Endothelial cell of umbilical vein (primary cell): ENCODE results near the gene EDARADD. TPM values are rescaled to one million over a fixed set of nuclear protein-coding genes. Genes with fewer than 3 reads are reported as not detected.

Source experiments
- BruUV-seq: library from RNA; stranded (reverse); fragments of 400-500 nt; replicated peaks from 2 replicates; lab custom pipeline; 2021; lab: Mats Ljungman, UMichigan
- CTCF ChIA-PET: fragments of 300-600, 350-600 bp; sonication (Branson Sonifier 250); formaldehyde crosslinking; loops from one replicate; lab custom pipeline; 2021; ENCODE audit warnings: antibody characterized with exemption, inconsistent platforms; lab: Charles Lee
- POLR2A ChIA-PET: fragments of 300-600, 350-600 bp; sonication (Branson Sonifier 250); formaldehyde crosslinking; loops from one replicate; lab custom pipeline; 2021; ENCODE audit warnings: antibody characterized with exemption, inconsistent platforms; lab: Charles Lee
- DNase-seq: peaks from one replicate; pipeline ENCODE4 v3.0.0-alpha.2; 2011; ENCODE audit warnings: low read depth, low spot score
- FAIRE-seq: peaks from 2 replicates; lab custom pipeline; 2011; peaks lifted over from hg19 to GRCh38; lab: Jason Lieb, UNC
- H2AFZ ChIP-seq: 2 replicates; pipeline ENCODE4 v1.6.0; 2012; ENCODE audit warnings: low read depth, low read length, control low read depth, inconsistent platforms
- H3K27ac ChIP-seq: 2 replicates; pipeline ENCODE4 v1.5.1; 2011; ENCODE audit warnings: low read depth, mild to moderate bottlenecking, control low read depth, low read length, moderate library complexity; ENCODE audit not compliant: insufficient read depth
- H3K27me3 ChIP-seq, 2 experiments: 2 replicates each; pipeline versions ENCODE4 v1.6.0 to v1.6.1; 2011; ENCODE audit warnings: low read length in 2 of 2, mixed read lengths in 1 of 2; ENCODE audit not compliant: control insufficient read depth in 2 of 2, insufficient read depth in 2 of 2
- H3K36me3 ChIP-seq, 2 experiments: 2 replicates in 1 of 2; 3 replicates in 1 of 2; pipeline ENCODE4 v1.5.1; 2011; ENCODE audit warnings: low read length in 2 of 2, mild to moderate bottlenecking in 1 of 2, moderate library complexity in 1 of 2; ENCODE audit not compliant: control insufficient read depth in 2 of 2, insufficient read depth in 2 of 2; ENCODE audit errors: extremely low read depth in 1 of 2
- H3K4me1 ChIP-seq: 3 replicates; pipeline ENCODE4 v1.5.1; 2011; ENCODE audit warnings: mild to moderate bottlenecking, low read length; ENCODE audit not compliant: control insufficient read depth, insufficient read depth; ENCODE audit errors: extremely low read depth
- H3K4me2 ChIP-seq: 2 replicates; pipeline ENCODE4 v1.6.1; 2011; ENCODE audit warnings: low read length, control low read depth, mixed read lengths; ENCODE audit not compliant: insufficient read depth
- H3K4me3 ChIP-seq, 3 experiments: fragments of 200-600 bp in 1 of 3; sonication (generic), shearing (Covaris generic) in 1 of 3; replicated peaks in 1 of 3; 2 replicates each; pipeline ENCODE4 v1.5.1; 2011 to 2016; ENCODE audit warnings: control low read depth in 3 of 3, low read length in 3 of 3, mild to moderate bottlenecking in 2 of 3, inconsistent platforms in 1 of 3, low read depth in 1 of 3, moderate library complexity in 1 of 3; ENCODE audit not compliant: insufficient read depth in 1 of 3
- H3K79me2 ChIP-seq: 2 replicates; pipeline ENCODE4 v1.6.0; 2012; ENCODE audit warnings: low read length, inconsistent platforms; ENCODE audit not compliant: control insufficient read depth, insufficient read depth
- H3K9ac ChIP-seq: replicated peaks from 2 replicates; pipeline ENCODE3; 2011; ENCODE audit warnings: low read length, control low read depth; ENCODE audit not compliant: insufficient read depth; ENCODE audit errors: extremely low read depth
- H3K9me1 ChIP-seq: replicated peaks from 3 replicates; pipeline ENCODE4 v1.6.0; 2011; ENCODE audit warnings: mild to moderate bottlenecking, low read length; ENCODE audit not compliant: control insufficient read depth, insufficient read depth; ENCODE audit errors: extremely low read depth
- H3K9me3 ChIP-seq: replicated peaks from 2 replicates; pipeline ENCODE4 v1.5.1; 2012; ENCODE audit warnings: low read length, inconsistent platforms; ENCODE audit not compliant: control insufficient read depth, insufficient read depth
- H4K20me1 ChIP-seq: replicated peaks from 2 replicates; pipeline ENCODE3; 2011; ENCODE audit warnings: mild to moderate bottlenecking, low read length; ENCODE audit not compliant: control insufficient read depth, insufficient read depth; ENCODE audit errors: extremely low read depth
- EZH2 ChIP-seq: IDR thresholded peaks from 2 replicates; pipeline ENCODE4 v1.6.1; 2012; ENCODE audit warnings: borderline replicate concordance, low read depth, mild to moderate bottlenecking, moderate library complexity, low read length, inconsistent platforms; ENCODE audit not compliant: severe bottlenecking
- FOS ChIP-seq: IDR thresholded peaks from 2 replicates; pipeline ENCODE4 v1.6.1; 2011; ENCODE audit warnings: mild to moderate bottlenecking, low read length, moderate library complexity, borderline replicate concordance; ENCODE audit not compliant: insufficient read depth
- GATA2 ChIP-seq: IDR thresholded peaks from 2 replicates; pipeline ENCODE4 v1.7.0; 2011; ENCODE audit warnings: low read depth, mild to moderate bottlenecking, moderate library complexity, mixed read lengths, low read length; ENCODE audit not compliant: insufficient read length, insufficient read depth
- JUN ChIP-seq: IDR thresholded peaks from 2 replicates; pipeline ENCODE4 v1.6.1; 2011; ENCODE audit warnings: borderline replicate concordance, low read depth; ENCODE audit not compliant: insufficient read length, insufficient read depth
- MYC ChIP-seq: IDR thresholded peaks from one replicate; pipeline ENCODE4 v1.6.1; 2011; ENCODE audit warnings: mild to moderate bottlenecking, low read depth, low read length
- POLR2A ChIP-seq: IDR thresholded peaks from 2 replicates; pipeline ENCODE4 v1.6.1; 2012; ENCODE audit warnings: low read depth, mild to moderate bottlenecking, control low read depth, low read length
- POLR2AphosphoS5 ChIP-seq: IDR thresholded peaks from 2 replicates; pipeline ENCODE4 v1.6.1; 2012; ENCODE audit warnings: low read depth, mild to moderate bottlenecking, control low read depth, low read length, moderate library complexity; ENCODE audit not compliant: insufficient read depth
- dilution Hi-C: fragments of 300-500 bp; cut with MboI; formaldehyde crosslinking; loops from one replicate; pipeline ENCODE4 v1.15.0; 2019; ENCODE audit warnings: low sequenced_read_pairs; ENCODE audit not compliant: extremely low pct_ligation_motif_present
- intact Hi-C: fragments of 100-400 bp; cut with micrococcal nuclease; formaldehyde crosslinking; loops from one replicate; pipeline ENCODE4 v1.10.0; 2022
- polyA plus RNA-seq, 4 experiments: library from polyadenylated mRNA; depleted of rRNA in 3 of 4; stranded (reverse) in 3 of 4; unstranded in 1 of 4; fragments of >200 nt; gene quantifications; 2 replicates each; pipeline versions ENCODE4 v1.2.1 to v1.2.3, GENCODE V29; 2011 to 2012; ENCODE audit warnings: missing spikeins in 1 of 4
- total RNA-seq: library from RNA; stranded (reverse); gene quantifications from 2 replicates; pipeline ENCODE4 v1.2.3, GENCODE V29; 2021
- TF ChIP-seq, protein P1 (sequence below), 2 donors: IDR thresholded peaks; 1 replicate in 1 of 2; 2 replicates in 1 of 2; pipeline ENCODE4 v1.5.1; 2011; ENCODE audit warnings: low read length in 2 of 2, mild to moderate bottlenecking in 2 of 2, moderate library complexity in 2 of 2, control low read depth in 1 of 2, inconsistent platforms in 1 of 2, low read depth in 1 of 2; ENCODE audit not compliant: insufficient read depth in 1 of 2; ENCODE audit errors: extremely low read depth in 1 of 2
- TF ChIP-seq, protein P2 (sequence below): IDR thresholded peaks from 2 replicates; pipeline ENCODE4 v1.6.1; 2011; ENCODE audit not compliant: insufficient read depth, insufficient read length

EDARADD gene
- total and polyA plus RNA-seq, 2 donors (not counting 3 experiments of a cell fraction or from before 2014, with no cell fraction given), result not detected

DNA sequence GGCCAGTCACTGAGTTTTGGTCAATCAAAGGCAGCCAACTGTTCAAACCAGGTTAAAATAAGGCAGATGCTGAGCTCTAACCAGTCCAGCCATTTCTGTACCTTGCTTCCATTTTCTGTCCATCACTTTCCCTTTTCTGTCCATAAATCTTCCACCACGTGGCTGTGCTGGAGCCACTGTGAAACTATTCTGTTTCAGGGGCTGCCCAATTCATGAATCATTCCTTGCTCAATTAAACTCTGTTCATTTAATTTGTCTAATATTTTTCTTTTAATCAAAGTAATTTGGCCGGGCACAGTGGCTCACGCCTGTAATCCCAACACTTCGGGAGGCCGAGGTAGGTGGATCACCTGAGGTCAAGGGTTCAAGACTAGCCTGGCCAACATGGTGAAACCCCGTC is 107.0 kb downstream of the EDARADD start:
- no peak overlapping the region for H3K9ac ChIP-seq
- H3K9me1 ChIP-seq, result no peaks in the 10 kb centered on the region
- FAIRE-seq (no peak), DNase-seq (no peak)
- H3K36me3 ChIP-seq, result no peaks in the 10 kb centered on the region
- peaks cover 10% of the 10 kb centered on the region for H3K4me1 ChIP-seq
- H3K79me2 ChIP-seq, result no peaks in the 10 kb centered on the region
- ChIA-PET CTCF (interaction anchor here (1.8 kb wide), 1 partner anchor 10 kb away, joined by 8 read pairs; no protein-coding TSS in a partner anchor), POLR2A (no interaction called here)
- intact Hi-C loops (loop anchor here (5.0 kb wide), 1 partner anchor 219 kb away; the partner anchor contains the start of gene ERO1B), dilution Hi-C loops (no loop called here)
- TF ChIP-seq POLR2A (no peak), EZH2 (no peak), FOS (no peak), POLR2AphosphoS5 (no peak), GATA2 (no peak), JUN (no peak), MYC (no peak)
- TF ChIP-seq, protein P1, sequence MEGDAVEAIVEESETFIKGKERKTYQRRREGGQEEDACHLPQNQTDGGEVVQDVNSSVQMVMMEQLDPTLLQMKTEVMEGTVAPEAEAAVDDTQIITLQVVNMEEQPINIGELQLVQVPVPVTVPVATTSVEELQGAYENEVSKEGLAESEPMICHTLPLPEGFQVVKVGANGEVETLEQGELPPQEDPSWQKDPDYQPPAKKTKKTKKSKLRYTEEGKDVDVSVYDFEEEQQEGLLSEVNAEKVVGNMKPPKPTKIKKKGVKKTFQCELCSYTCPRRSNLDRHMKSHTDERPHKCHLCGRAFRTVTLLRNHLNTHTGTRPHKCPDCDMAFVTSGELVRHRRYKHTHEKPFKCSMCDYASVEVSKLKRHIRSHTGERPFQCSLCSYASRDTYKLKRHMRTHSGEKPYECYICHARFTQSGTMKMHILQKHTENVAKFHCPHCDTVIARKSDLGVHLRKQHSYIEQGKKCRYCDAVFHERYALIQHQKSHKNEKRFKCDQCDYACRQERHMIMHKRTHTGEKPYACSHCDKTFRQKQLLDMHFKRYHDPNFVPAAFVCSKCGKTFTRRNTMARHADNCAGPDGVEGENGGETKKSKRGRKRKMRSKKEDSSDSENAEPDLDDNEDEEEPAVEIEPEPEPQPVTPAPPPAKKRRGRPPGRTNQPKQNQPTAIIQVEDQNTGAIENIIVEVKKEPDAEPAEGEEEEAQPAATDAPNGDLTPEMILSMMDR (IDR thresholded peaks at IDR 0.05; ENCODE audit: extremely low read depth in 1 of 2, insufficient read depth in 1 of 2, low read depth in 1 of 2, low read length in 2 of 2), result no peak
- TF ChIP-seq, protein P2, sequence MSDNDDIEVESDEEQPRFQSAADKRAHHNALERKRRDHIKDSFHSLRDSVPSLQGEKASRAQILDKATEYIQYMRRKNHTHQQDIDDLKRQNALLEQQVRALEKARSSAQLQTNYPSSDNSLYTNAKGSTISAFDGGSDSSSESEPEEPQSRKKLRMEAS, result no peak
- no peaks in the 10 kb centered on the region for H4K20me1 ChIP-seq
- H3K4me2 ChIP-seq, result no peak overlapping the region
- H2AFZ ChIP-seq, result no peak overlapping the region
- no peak overlapping the region for H3K4me3 ChIP-seq
- no peak overlapping the region for H3K27ac ChIP-seq
- H3K9me3 ChIP-seq, result no peaks in the 10 kb centered on the region
- H3K27me3 ChIP-seq, result no peaks in the 10 kb centered on the region
- no TSS peak for BruUV-seq
